Astrocyte of the spinal cord (primary cell): ENCODE data around the gene DOCK11.
A peak's percentile ranks its signal among the peaks of the same experiment; 100 is the strongest.

Experiments used
- DNase-seq: peaks from one replicate; pipeline ENCODE4 v3.0.0; 2011; ENCODE audit warnings: low read depth, low spot score
- H3K4me3 ChIP-seq: 2 replicates; pipeline ENCODE4 v1.5.1; 2011; ENCODE audit warnings: low read depth, mild to moderate bottlenecking, low read length, moderate library complexity
- CTCF ChIP-seq: IDR thresholded peaks from 2 replicates; pipeline ENCODE4 v1.5.1; 2012; ENCODE audit warnings: low read depth, mild to moderate bottlenecking, low read length, inconsistent platforms
- in situ Hi-C: cut with HindIII; loops from 2 replicates; pipeline ENCODE4 v1.10.0; 2017; ENCODE audit warnings: low sequenced_read_pairs

Gene DOCK11

GRCh38 chrX:118688935-118689334, 193.3 kb downstream of the DOCK11 start:
- in situ Hi-C loops: no loop called here
- no peak overlapping the region for H3K4me3 ChIP-seq
- DNase-seq: no peak
- TF ChIP-seq CTCF: no peak

DNA sequence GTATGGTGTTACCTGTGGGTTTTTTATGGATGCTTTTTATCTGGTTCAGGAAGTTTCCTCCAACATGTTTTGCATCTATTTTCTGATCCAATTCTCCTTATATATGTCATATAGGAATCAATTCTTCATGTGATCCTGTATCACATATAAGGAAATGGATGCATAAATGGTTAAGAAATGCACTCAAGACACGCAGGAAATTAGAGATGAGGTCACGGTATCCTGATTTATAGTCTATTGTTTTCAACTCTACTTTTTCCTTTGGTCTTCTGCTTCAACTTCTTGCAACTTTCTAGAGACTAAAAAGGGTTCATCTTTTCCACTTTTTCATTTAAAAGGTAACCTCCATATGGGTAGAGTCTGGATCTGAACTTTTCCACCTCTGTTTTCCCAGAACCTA, 198.2 kb downstream of the DOCK11 start:
- no peak overlapping the region for H3K4me3 ChIP-seq
- TF ChIP-seq CTCF: no peak
- in situ Hi-C loops: no loop called here
- no peak for DNase-seq

DNA sequence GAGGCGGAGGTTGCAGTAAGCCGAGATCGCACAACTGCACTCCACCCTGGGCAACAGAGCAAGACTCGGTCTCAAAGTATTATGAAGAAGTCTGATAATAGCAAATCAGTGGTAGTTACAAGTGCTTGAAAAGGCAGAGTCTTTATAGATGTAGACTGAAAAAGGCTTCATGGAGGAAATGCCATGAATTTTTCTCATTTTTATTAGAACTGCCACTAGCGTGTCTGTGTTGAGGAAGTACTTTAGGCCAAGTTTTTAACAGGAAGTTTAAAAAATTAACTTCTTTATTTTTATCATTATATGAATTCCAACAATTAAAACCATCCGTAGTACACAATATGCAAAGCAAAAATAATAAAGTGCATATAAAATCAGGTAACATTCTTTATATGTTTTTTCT, 199.0 kb downstream of the DOCK11 start:
- TF ChIP-seq CTCF: no peak
- no peak for DNase-seq
- in situ Hi-C loops: no loop called here
- no peak overlapping the region for H3K4me3 ChIP-seq

DNA sequence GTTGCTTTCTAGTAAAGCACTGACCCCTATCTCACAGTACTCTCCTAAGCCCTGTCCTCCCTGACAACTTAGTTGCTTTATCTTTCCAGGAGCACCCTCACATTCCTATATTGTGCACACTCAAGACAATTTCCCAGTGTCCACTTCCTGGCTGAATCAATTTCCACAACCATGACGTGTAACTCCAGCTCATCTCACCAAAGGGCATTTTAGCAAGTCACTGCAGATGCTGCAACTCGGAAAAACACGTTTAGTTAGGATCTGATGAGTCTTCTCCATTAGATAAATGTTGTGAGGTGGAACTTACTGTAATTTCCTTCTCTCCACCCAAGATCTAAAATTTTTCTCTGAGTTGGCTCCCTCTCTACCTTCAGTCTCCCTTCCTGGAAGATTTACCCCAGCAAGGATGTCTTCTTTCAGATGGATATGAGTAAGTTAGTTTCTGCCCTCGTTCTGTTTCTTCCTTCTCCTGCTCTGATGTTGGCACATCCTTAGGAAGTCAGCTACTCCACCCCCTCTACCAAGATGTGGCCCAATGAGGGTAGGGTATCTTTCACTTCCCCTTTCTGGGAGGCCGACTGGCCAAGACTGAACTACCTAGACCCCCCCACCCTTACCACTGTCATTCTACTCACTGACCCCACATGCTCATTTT, 203.0 kb downstream of the DOCK11 start:
- in situ Hi-C loops: no loop called here

GRCh38 chrX:118702741-118703140, 207.1 kb downstream of the DOCK11 start:
- peak; percentile 22 for DNase-seq

More for the DNA sequence above, 203.0 kb downstream of the DOCK11 start:
- no peak for DNase-seq
- no peak for TF ChIP-seq CTCF
- no peak overlapping the region for H3K4me3 ChIP-seq

DNA sequence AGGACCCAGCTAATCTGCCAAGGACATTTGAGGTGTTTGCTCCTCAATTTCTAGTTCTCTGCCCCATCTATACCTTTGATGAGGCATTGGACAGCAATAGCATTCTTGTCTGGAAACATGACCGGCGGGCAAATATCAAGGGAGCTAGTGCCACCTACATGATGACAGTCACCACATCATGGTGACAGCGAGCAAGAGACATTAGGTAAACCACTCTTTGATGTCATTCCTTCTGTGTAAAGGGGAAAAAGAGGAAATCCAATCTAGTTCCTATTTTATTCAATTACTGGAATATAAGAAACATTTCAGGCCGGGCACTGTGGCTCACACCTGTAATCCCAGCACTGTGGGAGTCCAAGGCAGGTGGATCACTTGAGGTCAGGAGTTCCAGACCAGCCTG, 211.1 kb downstream of the DOCK11 start:
- in situ Hi-C loops: no loop called here
- H3K4me3 ChIP-seq: no peak overlapping the region
- no peak for TF ChIP-seq CTCF
- DNase-seq: no peak

More at GRCh38 chrX:118702741-118703140, 207.1 kb downstream of the DOCK11 start:
- no peak overlapping the region for H3K4me3 ChIP-seq
- no peak for TF ChIP-seq CTCF
- in situ Hi-C loops: no loop called here
